Fibroblast of mammary gland (primary cell): Measurements from ENCODE around the gene CENPK.
"Not testable (repeated sequence)": the region's sequence is repeated elsewhere in the genome, so short reads cannot be mapped to it uniquely, and the experiment has no call there.

Experiments used
- DNase-seq: peaks from one replicate; pipeline ENCODE4 v3.0.0-alpha.2; 2010; ENCODE audit warnings: low read depth
- H3K4me3 ChIP-seq: 2 replicates; pipeline ENCODE4 v1.5.1; 2011; ENCODE audit warnings: low read depth, mild to moderate bottlenecking, low read length, moderate library complexity; ENCODE audit not compliant: control insufficient read depth
- TF ChIP-seq, protein P1 (sequence below): conservative IDR thresholded peaks from 2 replicates; pipeline ENCODE4 v1.5.1; 2011; ENCODE audit warnings: low read depth, low read length, inconsistent platforms; ENCODE audit not compliant: control insufficient read depth, insufficient read depth

The CENPK gene, protein sequence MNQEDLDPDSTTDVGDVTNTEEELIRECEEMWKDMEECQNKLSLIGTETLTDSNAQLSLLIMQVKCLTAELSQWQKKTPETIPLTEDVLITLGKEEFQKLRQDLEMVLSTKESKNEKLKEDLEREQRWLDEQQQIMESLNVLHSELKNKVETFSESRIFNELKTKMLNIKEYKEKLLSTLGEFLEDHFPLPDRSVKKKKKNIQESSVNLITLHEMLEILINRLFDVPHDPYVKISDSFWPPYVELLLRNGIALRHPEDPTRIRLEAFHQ

DNA sequence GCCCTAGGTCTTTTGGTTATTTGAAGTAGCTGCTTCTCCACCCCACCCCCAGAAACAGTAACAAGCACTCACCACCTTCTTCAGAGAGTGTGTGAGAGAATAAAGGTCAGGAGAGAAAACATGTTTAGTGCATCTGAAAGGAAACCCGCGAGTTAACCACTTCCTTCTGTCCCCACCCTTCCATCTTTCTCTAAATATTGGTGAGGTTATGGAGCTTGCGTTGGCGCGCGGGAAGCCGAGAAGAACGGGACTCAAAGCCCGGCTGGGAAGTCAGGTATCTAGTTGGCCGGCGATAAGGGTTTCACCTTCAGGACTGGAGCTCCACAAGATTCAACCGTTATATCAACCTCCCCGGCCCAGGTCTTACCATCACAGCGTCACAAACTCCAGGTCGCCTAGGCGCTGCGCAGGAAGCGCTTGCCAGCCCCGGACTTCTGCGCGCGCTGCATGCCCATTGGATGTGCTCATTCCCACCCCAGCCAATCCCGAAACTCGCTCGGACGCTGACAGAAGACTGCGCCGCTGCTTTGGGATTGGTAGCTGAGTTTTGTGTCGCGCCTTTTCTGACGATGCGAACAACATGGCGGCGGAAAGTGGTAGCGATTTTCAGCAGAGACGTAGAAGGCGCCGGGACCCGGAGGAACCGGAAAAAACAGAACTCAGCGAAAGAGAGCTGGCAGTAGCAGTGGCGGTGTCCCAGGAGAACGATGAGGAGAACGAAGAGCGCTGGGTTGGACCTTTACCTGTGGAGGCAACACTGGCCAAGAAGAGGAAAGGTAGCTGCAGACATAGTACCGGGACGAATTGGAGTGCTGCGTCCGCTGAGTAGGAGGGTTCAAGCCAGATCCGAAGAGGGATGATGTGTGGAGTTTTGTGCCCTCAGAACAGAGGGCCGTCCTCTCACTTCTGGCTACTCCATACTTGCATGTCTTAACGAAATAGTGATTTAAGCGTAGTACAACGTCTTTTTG, at the start of gene CENPK, which contains the start of gene PPWD1:
Gene CENPK, minus strand, starts transcription at position 438 of the 971 bp plus-strand sequence. CDS start 8,261 bp downstream, outside the sequence.
Gene PPWD1, plus strand, starts transcription at position 566 of the 971 bp plus-strand sequence. Its CDS starts 15 bp downstream, at position 581.
- TF ChIP-seq, protein P1, sequence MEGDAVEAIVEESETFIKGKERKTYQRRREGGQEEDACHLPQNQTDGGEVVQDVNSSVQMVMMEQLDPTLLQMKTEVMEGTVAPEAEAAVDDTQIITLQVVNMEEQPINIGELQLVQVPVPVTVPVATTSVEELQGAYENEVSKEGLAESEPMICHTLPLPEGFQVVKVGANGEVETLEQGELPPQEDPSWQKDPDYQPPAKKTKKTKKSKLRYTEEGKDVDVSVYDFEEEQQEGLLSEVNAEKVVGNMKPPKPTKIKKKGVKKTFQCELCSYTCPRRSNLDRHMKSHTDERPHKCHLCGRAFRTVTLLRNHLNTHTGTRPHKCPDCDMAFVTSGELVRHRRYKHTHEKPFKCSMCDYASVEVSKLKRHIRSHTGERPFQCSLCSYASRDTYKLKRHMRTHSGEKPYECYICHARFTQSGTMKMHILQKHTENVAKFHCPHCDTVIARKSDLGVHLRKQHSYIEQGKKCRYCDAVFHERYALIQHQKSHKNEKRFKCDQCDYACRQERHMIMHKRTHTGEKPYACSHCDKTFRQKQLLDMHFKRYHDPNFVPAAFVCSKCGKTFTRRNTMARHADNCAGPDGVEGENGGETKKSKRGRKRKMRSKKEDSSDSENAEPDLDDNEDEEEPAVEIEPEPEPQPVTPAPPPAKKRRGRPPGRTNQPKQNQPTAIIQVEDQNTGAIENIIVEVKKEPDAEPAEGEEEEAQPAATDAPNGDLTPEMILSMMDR: no peak
- peak within 1 kb of the TSS; percentile 98 for H3K4me3 ChIP-seq
- DNase-seq: peak; percentile 94

DNA sequence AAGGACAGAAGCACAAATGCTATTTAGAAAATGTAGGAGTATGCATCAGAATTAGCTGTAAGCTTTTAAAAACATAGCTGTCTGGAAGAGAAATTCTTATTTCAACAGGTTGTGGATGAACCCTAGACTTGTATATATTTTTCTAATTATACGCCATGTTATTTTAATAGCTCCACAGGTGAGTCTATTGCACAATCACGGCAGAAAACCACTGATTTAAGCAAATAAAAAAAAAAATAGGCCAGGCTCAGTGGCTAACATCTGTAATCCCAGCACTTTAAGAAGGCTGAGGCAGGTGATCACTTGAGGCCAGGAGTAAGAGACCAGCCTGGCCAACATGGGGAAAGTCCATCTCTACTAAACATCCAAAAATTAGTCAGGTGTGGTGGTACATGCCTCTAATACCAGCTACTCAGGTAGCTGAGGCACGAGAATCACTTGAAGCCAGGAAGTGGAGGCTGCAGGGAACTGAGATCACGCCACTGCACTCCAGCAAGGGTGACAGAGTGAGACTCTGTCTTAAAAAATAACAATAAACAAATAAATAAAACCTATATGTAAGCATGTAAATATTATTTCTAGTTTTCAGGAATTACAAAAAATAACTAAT, 49.4 kb upstream of the CENPK start:
- no peak overlapping the region for H3K4me3 ChIP-seq
- TF ChIP-seq, protein P1: no peak
- DNase-seq: no peak

DNA sequence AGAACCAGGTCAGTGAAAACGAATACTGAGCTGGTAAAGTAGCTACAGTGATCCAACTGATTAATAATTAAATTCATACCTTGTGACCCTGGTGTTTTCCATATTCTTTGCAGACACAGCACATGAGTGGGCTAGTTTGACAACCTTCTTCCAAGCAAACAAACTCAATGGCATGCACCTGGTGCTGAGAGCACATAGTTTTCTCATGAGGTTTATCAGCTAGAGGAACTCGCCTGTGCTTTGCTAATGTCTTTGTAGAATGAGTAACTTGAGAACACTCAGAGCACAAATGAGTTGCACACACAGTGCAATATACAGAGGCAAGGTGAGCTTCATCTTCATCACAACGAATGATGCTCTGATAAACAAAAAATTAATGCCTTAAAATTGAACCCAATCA, 48.6 kb upstream of the CENPK start:
- no peak overlapping the region for H3K4me3 ChIP-seq
- TF ChIP-seq, protein P1: no peak
- no peak for DNase-seq

DNA sequence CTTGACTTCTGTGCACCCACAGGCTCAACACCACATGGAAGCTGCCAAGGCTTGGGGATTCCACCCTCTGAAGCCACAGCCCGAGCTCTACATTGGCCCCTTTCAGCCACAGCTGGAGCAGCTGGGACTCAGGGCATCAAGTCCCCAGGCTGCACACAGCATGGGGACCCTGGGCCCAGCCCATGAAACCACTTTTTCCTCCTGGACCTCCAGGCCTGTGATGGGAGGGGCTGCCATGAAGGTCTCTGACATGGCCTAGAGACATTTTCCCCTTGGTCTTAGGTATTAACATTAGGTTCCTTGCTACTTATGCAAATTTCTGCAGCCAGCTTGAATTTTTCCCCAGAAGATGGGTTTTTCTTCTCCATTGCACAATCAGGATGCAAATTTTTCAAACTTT, 38.8 kb upstream of the CENPK start:
- not testable (repeated sequence) for DNase-seq, H3K4me3 ChIP-seq

DNA sequence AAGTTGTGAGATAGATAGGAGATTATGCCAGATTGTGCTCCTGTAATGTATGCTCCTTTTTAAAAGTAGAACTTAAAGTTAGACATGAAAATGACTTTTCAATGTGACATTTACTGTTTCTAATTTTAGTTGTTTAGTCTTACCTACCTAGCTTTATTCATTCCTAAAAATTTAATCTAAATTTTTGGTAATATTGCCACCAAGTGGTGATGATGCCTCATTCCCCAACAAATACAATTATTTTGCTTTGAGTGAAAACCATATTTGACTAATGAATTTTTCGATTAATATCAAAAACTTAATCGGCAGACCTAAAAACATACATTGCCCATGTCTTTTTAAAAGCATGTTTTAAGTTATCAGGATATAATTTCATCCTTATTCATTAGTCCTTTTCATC, 25.7 kb upstream of the CENPK start:
- no peak for DNase-seq
- TF ChIP-seq, protein P1: no peak
- no peak overlapping the region for H3K4me3 ChIP-seq

DNA sequence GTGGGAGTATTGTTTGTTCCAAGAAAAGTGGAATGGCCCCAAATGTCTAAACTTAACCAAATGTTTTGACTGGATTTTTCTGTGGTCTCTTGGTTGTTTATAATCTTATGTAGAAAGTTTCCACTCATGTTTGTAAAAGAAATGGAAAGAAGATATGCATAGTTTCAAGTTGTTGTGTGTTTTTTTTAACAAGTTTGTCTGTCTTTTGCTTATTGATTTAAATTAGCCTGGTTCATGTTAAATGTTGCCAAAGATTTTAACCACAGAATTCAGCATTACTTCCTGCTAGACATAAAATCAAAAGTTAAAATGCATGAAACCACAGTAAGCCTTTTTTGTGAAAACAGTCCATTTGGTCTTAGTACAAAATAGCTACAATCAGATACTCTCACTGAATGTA, 14.2 kb upstream of the CENPK start:
- DNase-seq: no peak
- TF ChIP-seq, protein P1: no peak
- H3K4me3 ChIP-seq: no peak overlapping the region
